Hypothalamus (tissue), 51 donors: ENCODE data around the gene SLC12A7.

Source experiments
- DNase-seq, 51 donors: peaks; one replicate each; lab custom pipeline; 2025; lab: John Stamatoyannopoulos, UW

SLC12A7 gene

GRCh38 chr5:1142886-1143669 is 31.2 kb upstream of the SLC12A7 start:
- DNase-seq = no peak

GRCh38 chr5:1141834-1142233 is 30.0 kb upstream of the SLC12A7 start:
- no peak for DNase-seq

DNA sequence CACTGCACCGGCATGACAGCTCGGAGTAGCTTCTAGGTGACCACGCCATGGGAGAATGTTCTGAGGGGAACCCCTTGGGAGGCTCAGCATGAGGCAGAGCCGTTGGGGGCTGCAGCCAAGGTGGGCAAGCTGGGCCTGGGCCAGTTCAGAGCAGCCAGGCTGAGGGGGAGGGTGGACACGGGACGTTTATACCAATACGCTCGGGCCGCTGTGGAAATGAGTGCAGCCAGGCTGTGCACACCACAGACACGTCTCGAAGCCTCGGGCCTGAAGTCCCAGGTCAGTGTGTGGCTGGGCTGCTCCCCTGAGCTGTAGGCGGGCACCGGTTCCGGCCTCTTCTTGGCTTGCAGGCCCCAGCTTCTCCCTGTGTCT is 28.9 kb upstream of the SLC12A7 start:
- no peak for DNase-seq

DNA sequence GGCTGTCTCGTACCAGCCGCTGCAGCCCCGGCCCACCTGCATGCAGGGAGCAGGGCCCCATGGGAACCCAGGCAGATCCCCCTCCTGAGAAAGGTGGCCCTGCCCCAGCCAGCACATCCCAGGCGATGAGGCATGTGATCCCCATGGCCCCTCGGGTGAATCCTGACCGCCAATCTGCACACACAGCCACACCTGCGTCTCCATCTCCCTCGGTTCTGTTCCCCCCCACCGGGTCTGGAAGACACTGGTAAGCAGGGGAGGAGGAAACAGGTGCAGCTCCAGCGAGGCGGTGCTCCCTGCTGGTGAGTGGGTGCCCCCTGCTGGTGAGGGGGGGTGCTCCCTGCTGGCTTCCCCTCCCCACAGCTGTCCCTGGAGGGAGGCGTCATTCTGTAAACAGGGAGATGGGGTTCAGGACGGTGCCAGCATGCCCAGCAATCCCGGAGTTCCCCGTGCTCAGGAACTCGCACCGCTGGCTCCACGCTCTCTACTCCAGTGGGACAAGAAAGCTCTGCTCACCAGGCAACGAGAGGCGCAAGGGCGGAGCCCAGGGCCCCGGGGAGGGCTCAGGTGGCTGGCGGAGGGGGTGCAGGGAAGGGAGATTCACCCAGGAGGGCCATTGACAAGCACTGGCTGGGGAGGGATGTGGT is 28.4 kb upstream of the SLC12A7 start:
- peak in 36 of 51 donors; percentile 2 to 58 (median 22) for DNase-seq

DNA sequence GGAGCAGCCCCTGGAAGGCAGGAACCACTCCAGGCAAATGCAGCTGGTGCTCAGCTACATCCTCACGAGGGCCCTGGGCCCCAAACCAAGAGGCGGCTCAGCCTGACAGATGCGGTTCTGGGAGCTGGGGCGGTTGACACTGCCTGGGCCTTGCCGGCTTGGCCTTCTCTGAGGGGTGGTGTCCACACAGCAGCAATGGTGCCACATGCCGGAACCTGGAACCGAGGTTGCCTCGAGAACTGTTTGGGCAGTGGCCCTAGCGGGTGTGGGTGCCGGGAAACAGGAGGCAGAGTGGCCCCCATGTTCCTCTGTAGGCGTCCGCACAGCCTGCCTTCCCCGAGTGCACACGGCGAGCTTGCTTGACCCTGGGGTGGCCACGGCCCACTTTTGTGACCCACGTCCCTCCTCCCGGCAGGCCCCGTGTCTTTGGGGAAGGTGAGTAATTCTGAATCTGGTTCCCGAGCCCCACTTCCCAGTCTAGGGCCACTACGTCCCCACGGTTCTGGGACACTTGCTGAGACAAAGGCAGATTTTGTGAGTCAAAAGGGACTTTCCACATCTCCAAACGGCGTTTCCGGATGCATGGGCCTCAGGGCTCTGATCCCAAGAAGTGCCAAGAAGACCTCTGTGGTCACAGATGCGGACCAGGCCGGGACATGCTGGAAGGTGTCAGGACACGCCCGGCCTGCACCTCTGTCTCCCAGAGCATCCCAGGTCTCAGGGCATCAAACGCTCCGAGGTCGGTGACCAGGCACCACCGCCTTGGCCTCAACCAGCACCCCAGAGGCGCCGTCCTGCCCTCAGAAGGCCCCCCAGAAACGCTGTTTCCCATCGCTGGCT is 27.7 kb upstream of the SLC12A7 start:
- no peak for DNase-seq

DNA sequence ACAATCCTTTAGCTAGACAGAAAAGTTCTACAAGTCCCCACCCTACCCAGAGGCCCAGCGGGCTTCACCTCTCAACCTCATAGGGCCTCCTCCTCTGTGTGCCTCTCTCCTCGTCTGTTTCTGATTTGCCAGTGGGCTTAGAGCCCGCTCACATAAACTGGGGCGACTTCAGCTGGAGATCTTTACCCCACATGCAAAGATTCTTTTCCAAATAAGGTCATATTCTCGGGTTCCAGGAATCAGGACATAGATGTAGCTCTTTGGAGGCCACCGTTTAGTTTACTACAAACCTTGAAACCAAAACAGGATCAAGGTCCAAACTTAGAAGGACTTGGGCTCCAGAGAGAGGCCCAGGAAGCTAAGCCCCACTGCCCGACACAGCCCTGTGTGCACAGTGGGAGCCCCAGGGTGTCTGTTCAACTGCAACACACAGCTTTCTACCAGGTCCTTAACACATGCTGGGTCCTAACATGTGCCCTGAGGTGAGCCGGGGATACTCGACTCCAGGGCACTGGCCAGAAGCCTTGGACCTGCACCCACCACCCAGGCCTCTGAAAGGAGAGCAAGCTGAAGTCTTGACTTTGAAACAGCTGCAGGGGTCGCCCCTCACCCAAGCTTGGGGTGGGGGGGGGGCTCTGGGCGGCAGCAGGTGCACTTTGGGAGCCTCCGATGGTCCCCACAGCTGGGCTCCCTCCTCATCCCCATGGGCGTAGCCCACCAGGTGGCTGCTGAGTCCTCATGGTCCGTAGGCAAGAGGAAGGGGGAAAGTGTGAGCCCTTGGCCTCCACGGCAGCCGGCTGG is 26.8 kb upstream of the SLC12A7 start:
- no peak for DNase-seq

DNA sequence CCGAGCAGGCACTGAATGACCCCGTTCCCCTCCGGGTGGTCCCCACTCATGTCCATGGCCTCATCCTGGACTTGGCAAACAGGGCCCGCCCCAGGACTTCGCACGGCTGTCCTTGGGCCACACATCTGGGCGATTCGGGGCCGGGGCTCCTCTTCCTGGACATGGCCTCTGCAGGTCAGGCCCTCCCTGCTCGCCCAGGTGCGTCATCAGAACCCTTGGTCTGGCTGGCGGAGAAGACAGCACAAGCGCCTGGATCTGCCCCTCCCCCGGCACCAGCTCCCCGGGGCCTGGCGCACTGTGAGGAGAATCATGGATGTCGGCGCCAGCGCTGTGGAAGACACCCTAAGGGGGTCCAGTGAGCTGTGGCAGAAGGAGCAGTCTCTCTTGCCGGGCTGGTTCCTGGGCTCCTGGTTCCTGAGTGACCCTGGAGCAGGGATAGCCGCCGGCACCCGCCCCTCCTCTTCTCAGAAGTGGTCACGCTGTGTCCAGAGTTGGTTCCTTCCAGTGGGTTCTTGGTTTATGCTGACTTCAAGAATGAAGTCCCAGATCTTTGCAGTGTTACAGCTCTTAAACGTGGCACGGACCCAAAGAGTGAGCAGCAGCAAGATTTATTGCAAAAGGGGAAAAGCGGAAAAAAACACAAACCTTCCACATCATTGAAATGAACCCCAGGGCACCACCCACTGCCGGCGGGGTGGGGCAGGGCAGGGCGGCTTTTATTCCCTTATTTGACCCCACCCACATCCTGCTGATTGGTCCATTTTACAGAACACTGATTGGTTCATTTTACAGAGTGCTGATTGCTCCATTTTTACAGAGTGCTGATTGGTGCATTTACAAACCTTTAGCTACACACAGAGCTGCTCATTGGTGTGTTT is 25.9 kb upstream of the SLC12A7 start:
- no peak for DNase-seq

DNA sequence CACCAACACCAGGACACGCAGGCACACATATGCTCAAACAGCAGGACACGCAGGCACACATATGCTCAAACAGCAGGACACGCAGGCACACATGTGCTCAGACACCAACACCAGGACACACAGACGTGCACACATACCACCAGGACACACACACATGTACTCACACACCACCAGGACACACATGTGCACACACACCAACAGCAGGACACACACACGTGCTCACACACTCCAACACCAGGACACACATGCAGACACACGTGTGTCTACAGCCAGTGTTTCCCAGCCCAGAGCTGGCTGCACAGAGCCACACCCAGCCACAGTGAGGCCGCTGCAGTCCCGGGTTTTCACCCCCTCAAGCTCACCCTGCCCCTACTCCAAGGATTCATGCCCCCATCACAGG is 25.0 kb upstream of the SLC12A7 start:
- no peak for DNase-seq

DNA sequence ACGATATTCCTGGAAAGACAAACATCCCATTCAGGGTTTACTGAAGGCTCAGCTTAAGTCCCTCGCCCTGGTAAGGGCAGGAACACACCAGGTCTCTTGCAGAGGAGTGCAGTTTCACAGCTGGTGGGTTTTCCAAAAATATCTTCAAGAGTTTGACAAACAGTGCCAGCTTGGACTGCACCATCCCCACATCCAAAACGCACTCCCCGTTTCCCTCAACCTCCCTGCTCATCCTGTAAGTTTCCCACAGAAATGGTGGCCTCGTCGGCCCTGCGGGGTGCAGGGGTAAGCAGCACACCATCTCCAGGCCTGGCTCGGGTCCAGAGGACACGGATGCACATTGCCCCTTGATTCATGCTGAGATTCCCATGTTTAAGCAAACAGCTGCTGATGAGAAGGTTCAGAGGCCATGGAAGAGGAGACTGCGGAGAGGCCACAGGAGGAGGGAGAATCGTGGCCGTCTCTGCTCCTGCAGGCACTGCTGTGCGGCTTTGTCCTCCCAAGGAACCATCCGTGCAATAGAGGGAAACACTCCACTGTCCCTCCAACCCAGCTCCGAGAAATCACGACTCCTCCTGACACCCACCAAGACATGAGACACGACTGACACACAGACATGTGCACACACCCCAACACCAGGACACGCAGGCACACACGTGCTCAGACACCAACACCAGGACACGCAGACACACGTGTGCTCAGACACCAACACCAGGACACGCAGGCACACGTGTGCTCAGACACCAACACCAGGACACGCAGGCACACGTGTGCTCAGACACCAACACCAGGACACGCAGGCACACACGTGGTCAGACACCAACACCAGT is 24.0 kb upstream of the SLC12A7 start:
- DNase-seq = no peak

GRCh38 chr5:1134478-1134877 is 22.6 kb upstream of the SLC12A7 start:
- DNase-seq = no peak

- no peak for DNase-seq
Observed at GRCh38 chr5:1133510-1134201, 21.8 kb upstream of the SLC12A7 start.

DNA sequence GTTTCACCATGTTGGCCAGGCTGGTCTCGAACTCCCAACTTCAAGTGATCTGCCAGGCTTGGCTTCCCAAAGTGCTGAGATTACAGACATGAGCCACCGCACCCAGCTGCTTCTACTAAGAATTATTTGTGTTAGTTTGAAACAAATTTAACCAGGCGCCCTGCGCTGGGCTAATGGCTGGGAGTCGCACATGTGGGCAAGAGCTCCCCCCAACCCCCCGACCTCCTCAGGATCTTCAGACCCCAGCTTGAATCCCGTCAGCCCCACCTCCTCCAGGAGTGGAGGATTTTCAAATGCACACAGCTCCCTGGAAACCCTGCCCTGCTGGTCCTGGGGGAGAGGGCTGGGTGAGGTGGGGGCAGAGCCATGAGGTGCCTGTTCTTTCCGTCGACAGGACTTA is 21.2 kb upstream of the SLC12A7 start:
- DNase-seq = no peak

DNA sequence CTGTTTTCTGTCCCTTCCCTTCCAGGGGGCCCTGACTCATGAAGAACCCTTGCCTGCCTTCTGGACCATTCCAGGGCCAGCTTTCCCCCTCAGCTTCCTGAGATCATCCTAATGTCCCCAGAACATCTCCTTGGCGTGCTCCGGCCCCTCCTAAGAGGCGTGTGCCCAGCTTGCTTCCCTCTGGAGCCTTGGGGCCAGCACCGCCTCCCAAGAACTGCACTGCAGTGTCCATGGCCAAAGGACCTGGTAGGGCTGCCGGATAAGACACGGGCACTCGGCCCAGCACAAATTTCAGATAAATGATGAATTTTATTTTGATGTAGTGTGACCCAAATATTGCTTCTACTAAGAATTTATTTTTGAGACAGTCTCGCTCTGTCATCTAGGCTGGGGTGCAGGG is 20.7 kb upstream of the SLC12A7 start:
- no peak for DNase-seq

DNA sequence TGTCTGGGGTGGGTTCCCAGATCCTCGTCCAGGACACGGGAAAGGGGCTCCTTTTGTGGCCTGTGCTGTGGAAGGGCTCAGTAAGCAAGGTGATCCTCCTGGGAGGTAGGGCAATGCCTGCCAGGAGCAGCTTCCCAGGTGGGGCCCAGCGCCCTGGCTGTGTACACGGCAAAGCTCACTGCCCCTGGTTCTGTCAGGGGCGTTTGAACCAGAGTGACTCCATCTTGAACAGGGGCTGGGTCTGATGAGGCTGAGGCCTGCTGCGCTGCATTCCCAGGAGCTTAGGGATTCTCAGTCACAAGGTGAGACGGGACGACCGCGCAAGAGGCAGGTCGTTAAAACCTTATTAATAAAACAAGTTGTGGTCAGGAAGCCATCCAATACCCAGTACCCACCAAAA is 19.9 kb upstream of the SLC12A7 start:
- DNase-seq = no peak

GRCh38 chr5:1131191-1131621 is 19.3 kb upstream of the SLC12A7 start:
- DNase-seq = no peak

- DNase-seq = no peak
Observed at GRCh38 chr5:1130218-1130946, 18.5 kb upstream of the SLC12A7 start.

DNA sequence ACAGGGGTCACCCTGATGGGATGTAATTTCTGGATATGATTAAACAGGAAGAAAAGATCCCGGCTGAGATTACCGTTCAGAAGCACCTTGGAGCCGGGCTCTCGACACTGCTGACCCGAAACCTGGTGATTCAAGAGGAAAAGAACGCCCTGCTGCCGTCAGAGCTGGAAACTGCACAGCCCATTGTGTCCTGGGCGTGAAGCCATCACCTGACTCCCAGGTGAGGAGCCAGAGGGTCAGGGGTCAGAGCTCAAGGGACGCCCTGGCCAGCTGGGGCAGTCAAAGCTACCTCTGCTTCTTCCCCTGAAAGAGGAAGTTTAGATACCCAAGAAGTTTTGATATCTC is 17.8 kb upstream of the SLC12A7 start:
- no peak for DNase-seq
